ENCODE results near the gene MSI1. TPM values are rescaled to one million over a fixed set of nuclear protein-coding genes. Genes with fewer than 3 reads are reported as not detected.

Gene MSI1
- total RNA-seq, 1 experiment from 2014 or later = 26.0 TPM

- TF ChIP-seq ZBTB33 (IDR thresholded peaks at IDR 0.05; ENCODE audit: extremely low read depth, insufficient replicate concordance, low read length) (no peak), SRF (IDR thresholded peaks at IDR 0.05; ENCODE audit: low read depth) (no peak)
These were observed 7.3 kb downstream of the MSI1 start (continued) for GRCh38 chr12:120361506-120362208.

- H3K27ac ChIP-seq (ENCODE audit: low read depth, low read length) = no peak overlapping the region
- peaks cover 0 to 6% of the 10 kb centered on the region in 2 experiments; a peak in 1 of 4 replicates for H3K4me1 ChIP-seq (ENCODE audit: control insufficient read depth in 1 of 2, insufficient read depth in 2 of 2, low read length in 2 of 2)
- no peaks in the 10 kb centered on the region for H3K79me2 ChIP-seq (ENCODE audit: insufficient read depth, low read length)
- H2AFZ ChIP-seq (ENCODE audit: low read depth, low read length, poor library complexity, severe bottlenecking) = no peak overlapping the region
- peaks cover 9 to 24% of the 10 kb centered on the region in 2 experiments for H3K36me3 ChIP-seq (ENCODE audit: control insufficient read depth in 1 of 2, insufficient read depth in 2 of 2, low read length in 2 of 2)
- H3K9me2 ChIP-seq (ENCODE audit: insufficient read depth) = no peaks in the 10 kb centered on the region
- H3K4me3 ChIP-seq (replicated peaks in 1 of 2; ENCODE audit: low read depth in 1 of 2, low read length in 2 of 2) = no peak overlapping the region
- ChIA-PET POLR2A (no interaction called here), CTCF (no interaction called here), RAD21 (ENCODE audit: low non-redundant PET in 1 of 2, low total read pairs in 2 of 2, uncharacterized antibody in 2 of 2, unreplicated experiment in 2 of 2) (no interaction called here)
- no peak overlapping the region for H3K9ac ChIP-seq (ENCODE audit: low read length)
- no peak for TF ChIP-seq SRF (IDR thresholded peaks at IDR 0.05; ENCODE audit: low read depth)
- no peak for TF ChIP-seq POLR2AphosphoS5 (IDR thresholded peaks at IDR 0.05; ENCODE audit: low read depth, low read length)
- TF ChIP-seq EGR1 (IDR thresholded peaks at IDR 0.05; ENCODE audit: low read depth) = no peak
- TF ChIP-seq YY1 (IDR thresholded peaks at IDR 0.05; ENCODE audit: extremely low read depth, insufficient replicate concordance, low read depth, low read length) = no peak
- TF ChIP-seq CEBPB (IDR thresholded peaks at IDR 0.05; ENCODE audit: low read depth) = no peak
- TF ChIP-seq CTCF (IDR thresholded peaks at IDR 0.05 in 2 of 3, conservative IDR thresholded peaks at IDR 0.05 in 1 of 3; ENCODE audit: borderline replicate concordance in 1 of 3, insufficient read depth in 1 of 3, low read depth in 2 of 3, low read length in 2 of 3) = no peak
- TF ChIP-seq ELF1 (IDR thresholded peaks at IDR 0.05; ENCODE audit: borderline replicate concordance, low read depth) = no peak
- no peak for TF ChIP-seq TCF7L2 (IDR thresholded peaks at IDR 0.05; ENCODE audit: borderline replicate concordance, extremely low read depth, insufficient read depth, insufficient read length)
- no peak for TF ChIP-seq FOSL1 (IDR thresholded peaks at IDR 0.05; ENCODE audit: low read depth)
- no peak for TF ChIP-seq ZFX (IDR thresholded peaks at IDR 0.05)
- TF ChIP-seq MAX (IDR thresholded peaks at IDR 0.05) = no peak
- no peak for TF ChIP-seq SIN3A (IDR thresholded peaks at IDR 0.05; ENCODE audit: low read depth)
- no peak for TF ChIP-seq EZH2phosphoT487 (IDR thresholded peaks at IDR 0.05; ENCODE audit: borderline replicate concordance)
- TF ChIP-seq, protein P1, sequence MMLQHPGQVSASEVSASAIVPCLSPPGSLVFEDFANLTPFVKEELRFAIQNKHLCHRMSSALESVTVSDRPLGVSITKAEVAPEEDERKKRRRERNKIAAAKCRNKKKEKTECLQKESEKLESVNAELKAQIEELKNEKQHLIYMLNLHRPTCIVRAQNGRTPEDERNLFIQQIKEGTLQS (IDR thresholded peaks at IDR 0.05) = no peak
- H3K27me3 ChIP-seq (ENCODE audit: insufficient read depth, low read length) = no peaks in the 10 kb centered on the region
- intact Hi-C loops (cut with micrococcal nuclease) = no loop called here
- no peak overlapping the region for H3K4me2 ChIP-seq (ENCODE audit: low read length)
- ATAC-seq (no peak), DNase-seq (ENCODE audit: low read depth, low spot score) (no peak)
- H4K20me1 ChIP-seq (ENCODE audit: insufficient read depth) = no peaks in the 10 kb centered on the region
- BruUV-seq (replicated peaks) = no TSS peak
- H3K9me3 ChIP-seq (ENCODE audit: control insufficient read depth in 1 of 2, insufficient read depth in 1 of 2, low read depth in 1 of 2, low read length in 2 of 2) = no peaks in the 10 kb centered on the region
These were observed 9.8 kb downstream of the MSI1 start for GRCh38 chr12:120359128-120359527.
